Loucy (cell line): ENCODE results near the gene CALHM4.

Experiments
- CTCF ChIP-seq: fragments of 200-600 bp; sonication (generic); conservative IDR thresholded peaks from 2 replicates; pipeline ENCODE4 v1.5.1; 2014; ENCODE audit warnings: mild to moderate bottlenecking, antibody characterized with exemption, low read length
- EZH2phosphoT487 ChIP-seq: fragments of 200-600 bp; IDR thresholded peaks from 2 replicates; pipeline ENCODE4 v1.6.1; 2018; ENCODE audit warnings: antibody characterized with exemption, mild to moderate bottlenecking, moderate library complexity, borderline replicate concordance

GRCh38 chr6:116528780-116529179, 24.8 kb upstream of the CALHM4 start:
- TF ChIP-seq EZH2phosphoT487 (no peak), CTCF (no peak)
